Prostate gland (tissue), 2 donors: Measurements from ENCODE around the gene NEK2.
A peak's percentile ranks its signal among the peaks of the same experiment; 100 is the strongest.

Experiments used
- CTCF ChIP-seq, 4 experiments: fragments of 200-600 bp in 2 of 4; fragments of 450-650 bp in 2 of 4; sonication (generic) in 2 of 4; IDR thresholded peaks; 1 replicate in 3 of 4; 2 replicates in 1 of 4; pipeline ENCODE4 v1.5.1; 2016 to 2019; ENCODE audit warnings: antibody characterized with exemption in 4 of 4, mild to moderate bottlenecking in 2 of 4, moderate library complexity in 2 of 4
- POLR2A ChIP-seq: fragments of 450-650 bp; IDR thresholded peaks from one replicate; pipeline ENCODE4 v1.6.1; 2016; ENCODE audit warnings: antibody characterized with exemption, mild to moderate bottlenecking

- TF ChIP-seq CTCF (IDR thresholded peaks at IDR 0.05) (peak; percentile 87 to 96 (median 91)), POLR2A (no peak)
Measured at GRCh38 chr1:211698161-211699026, 23.0 kb upstream of the NEK2 start.
